Omental fat pad (tissue), 4 donors: ENCODE data around the gene ZBTB17. TPM values are rescaled to one million over a fixed set of nuclear protein-coding genes. Genes with fewer than 3 reads are reported as not detected.
"Not testable (repeated sequence)": the region's sequence is repeated elsewhere in the genome, so short reads cannot be mapped to it uniquely, and the experiment has no call there.

Experiments
- ATAC-seq: fragments of 150-250 bp; one replicate; pipeline ENCODE4 v1.9.1; 2016; ENCODE audit warnings: mild to moderate bottlenecking, moderate library complexity; ENCODE audit not compliant: low FRiP score
- DNase-seq: peaks from one replicate; pipeline ENCODE4 v3.0.0-alpha.2; 2019; ENCODE audit warnings: low spot score
- total RNA-seq, 4 donors: library from RNA; depleted of rRNA; stranded (reverse); fragments of >200 nt; gene quantifications; one replicate each; pipeline ENCODE4 v1.1.0, GENCODE V29; 2016
- TF ChIP-seq, protein P1 (sequence below), 3 donors: fragments of 450-650 bp; IDR thresholded peaks; one replicate each; pipeline ENCODE4 v1.5.1; 2016 to 2017; ENCODE audit warnings: antibody characterized with exemption in 3 of 3, mild to moderate bottlenecking in 3 of 3, moderate library complexity in 2 of 3

The ZBTB17 gene
- total RNA-seq, 4 donors from 2014 or later: 20.7 to 53.6 (median 27.8) TPM

DNA sequence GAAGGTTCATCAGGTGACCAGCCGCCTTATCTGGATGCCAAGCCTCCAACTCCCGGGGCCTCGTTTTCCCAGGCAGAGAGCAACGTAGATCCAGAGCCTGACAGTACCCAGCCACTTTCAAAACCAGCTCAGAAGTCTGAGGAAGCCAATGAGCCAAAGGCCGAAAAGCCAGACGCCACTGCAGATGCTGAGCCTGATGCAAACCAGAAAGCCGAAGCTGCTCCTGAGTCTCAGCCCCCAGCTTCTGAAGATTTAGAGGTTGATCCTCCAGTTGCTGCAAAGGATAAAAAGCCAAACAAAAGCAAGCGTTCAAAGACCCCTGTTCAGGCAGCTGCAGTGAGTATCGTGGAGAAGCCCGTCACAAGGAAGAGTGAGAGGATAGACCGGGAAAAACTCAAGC is 44.5 kb downstream of the ZBTB17 start:
- TF ChIP-seq, protein P1, sequence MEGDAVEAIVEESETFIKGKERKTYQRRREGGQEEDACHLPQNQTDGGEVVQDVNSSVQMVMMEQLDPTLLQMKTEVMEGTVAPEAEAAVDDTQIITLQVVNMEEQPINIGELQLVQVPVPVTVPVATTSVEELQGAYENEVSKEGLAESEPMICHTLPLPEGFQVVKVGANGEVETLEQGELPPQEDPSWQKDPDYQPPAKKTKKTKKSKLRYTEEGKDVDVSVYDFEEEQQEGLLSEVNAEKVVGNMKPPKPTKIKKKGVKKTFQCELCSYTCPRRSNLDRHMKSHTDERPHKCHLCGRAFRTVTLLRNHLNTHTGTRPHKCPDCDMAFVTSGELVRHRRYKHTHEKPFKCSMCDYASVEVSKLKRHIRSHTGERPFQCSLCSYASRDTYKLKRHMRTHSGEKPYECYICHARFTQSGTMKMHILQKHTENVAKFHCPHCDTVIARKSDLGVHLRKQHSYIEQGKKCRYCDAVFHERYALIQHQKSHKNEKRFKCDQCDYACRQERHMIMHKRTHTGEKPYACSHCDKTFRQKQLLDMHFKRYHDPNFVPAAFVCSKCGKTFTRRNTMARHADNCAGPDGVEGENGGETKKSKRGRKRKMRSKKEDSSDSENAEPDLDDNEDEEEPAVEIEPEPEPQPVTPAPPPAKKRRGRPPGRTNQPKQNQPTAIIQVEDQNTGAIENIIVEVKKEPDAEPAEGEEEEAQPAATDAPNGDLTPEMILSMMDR (IDR thresholded peaks at IDR 0.05): no peak
- DNase-seq (no peak), ATAC-seq (no peak)

DNA sequence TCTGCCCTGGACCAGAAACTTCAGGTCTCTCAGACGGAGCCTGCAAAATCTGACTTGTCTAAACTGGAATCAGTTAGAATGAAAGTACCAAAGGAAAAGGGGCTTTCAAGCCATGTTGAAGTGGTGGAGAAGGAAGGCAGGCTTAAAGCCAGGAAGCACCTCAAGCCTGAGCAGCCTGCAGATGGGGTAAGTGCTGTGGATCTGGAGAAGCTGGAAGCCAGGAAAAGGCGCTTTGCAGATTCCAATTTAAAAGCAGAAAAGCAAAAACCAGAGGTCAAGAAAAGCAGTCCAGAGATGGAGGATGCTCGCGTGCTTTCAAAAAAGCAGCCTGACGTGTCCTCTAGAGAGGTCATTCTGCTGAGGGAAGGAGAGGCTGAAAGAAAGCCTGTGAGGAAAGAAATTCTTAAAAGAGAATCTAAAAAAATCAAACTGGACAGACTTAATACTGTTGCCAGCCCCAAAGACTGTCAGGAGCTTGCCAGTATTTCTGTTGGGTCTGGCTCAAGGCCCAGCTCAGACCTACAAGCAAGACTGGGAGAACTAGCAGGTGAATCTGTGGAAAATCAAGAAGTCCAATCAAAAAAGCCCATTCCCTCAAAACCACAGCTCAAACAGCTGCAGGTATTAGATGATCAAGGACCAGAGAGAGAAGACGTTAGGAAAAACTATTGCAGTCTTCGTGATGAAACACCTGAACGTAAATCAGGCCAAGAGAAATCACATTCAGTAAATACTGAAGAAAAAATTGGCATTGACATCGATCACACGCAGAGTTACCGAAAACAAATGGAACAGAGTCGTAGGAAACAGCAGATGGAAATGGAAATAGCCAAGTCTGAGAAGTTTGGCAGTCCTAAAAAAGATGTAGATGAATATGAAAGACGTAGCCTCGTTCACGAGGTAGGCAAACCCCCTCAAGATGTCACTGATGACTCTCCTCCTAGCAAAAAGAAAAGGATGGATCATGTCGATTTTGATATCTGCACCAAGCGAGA is 46.6 kb downstream of the ZBTB17 start:
- no peak for ATAC-seq
- no peak for DNase-seq
- TF ChIP-seq, protein P1 (IDR thresholded peaks at IDR 0.05): no peak

DNA sequence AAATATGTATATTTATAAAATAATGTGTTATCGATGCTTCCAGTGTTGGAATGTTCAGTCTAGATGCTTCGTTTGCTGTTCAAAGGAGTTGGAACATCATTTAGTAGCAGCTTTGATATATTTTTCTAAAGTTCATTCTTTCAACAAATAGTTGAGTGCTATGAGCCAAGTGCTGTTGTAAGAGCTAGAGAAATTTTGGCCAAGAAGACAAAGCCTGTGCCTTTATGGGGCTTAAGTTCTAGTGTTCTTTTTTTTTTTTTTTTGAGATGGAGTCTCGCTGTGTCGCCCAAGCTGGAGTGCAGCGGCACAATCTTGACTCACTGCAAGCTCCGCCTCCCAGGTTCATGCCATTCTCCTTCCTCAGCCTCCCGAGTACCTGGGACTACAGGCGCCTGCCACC is 49.5 kb downstream of the ZBTB17 start:
- not testable (repeated sequence) for DNase-seq, ATAC-seq

DNA sequence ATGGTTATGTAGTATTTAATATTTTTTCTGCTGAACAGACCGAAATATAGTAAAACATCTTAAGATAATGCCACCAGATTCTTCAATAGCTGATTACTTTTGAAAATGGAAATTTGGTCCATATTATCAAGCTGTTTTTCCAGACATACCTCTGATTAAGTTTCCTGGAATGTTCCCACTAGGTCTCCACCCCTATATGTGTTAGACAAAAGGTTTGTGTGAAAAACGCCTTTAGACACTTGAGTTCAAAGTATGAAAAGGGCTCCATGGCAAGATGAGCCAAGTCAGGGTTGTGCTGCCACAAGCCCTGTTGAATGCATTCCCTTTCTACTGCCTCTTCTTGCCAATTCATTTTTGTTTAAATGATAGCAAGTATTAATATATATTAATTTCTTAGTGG is 52.7 kb downstream of the ZBTB17 start:
- DNase-seq (no peak), ATAC-seq (peak; percentile 32)
- TF ChIP-seq, protein P1 (IDR thresholded peaks at IDR 0.05): no peak

DNA sequence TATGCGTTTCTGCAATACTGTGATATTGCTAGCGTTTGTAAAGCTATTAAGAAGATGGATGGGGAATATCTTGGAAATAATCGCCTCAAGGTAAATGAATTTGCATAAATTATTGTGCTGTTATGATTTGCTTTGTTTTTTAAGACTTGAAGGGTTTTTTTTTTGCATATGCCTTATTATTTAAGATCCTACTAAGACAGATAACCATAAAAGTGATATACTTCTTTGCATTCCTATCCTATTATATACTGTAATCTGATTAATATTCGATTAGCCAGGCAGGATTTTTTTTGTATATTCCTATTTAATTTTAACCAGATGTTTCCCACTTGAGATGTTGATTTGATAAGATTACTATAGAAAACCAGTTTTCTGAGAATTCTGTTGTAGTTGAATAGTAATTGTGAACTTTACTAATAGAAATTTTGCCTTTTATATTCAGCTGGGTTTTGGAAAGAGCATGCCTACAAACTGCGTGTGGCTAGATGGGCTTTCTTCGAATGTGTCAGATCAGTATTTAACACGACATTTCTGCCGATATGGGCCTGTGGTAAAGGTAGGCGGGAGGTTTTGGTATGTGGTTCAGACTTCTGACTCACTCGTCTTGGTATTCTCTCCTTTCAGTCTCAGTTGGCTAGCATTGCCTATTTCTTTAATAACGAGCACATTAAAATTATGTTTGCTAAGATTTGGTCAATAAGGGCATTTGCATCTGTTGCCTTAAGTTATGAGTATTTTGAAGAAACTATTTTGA is 56.8 kb downstream of the ZBTB17 start:
- DNase-seq (no peak), ATAC-seq (no peak)
- TF ChIP-seq, protein P1 (IDR thresholded peaks at IDR 0.05): no peak

DNA sequence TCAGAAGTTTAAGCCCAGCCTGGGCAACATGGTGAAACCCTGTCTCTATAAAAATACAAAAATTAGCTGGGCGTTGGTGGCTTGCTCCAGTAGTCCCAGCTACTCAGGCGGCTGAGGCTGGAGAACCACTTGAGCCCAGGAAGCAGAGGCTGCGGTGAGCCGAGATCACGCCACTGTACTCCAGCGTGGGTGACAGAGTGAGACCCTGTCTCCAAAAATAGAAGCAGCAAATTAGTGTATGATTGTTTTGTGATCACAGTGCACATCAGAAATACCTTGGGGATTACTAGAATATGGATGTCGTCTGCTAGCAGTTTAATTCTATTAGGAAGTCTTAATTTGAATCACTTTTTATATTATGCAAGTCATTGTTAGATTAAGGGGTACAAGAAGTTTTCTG is 59.0 kb downstream of the ZBTB17 start:
- TF ChIP-seq, protein P1 (IDR thresholded peaks at IDR 0.05): no peak
- DNase-seq (no peak), ATAC-seq (no peak)

DNA sequence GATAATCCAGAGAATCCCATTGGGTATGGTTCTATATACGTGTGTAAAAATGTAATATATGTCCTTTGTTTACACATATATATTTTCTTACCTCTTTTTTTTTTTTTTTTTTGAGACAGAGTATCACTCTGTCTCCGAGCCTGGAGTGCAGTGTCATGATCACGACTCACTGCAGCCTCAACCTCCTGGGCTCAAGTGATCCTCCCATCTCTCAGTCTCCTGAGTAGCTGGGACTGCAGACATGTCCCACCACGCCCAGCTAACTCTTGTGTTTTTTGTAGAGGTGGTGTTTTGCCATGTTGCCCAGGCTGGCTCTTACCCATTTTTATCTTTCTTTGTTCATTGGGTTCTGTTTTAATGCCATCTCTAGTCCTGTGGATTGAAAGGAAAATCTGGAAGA is 59.5 kb downstream of the ZBTB17 start:
- no peak for DNase-seq
- TF ChIP-seq, protein P1 (IDR thresholded peaks at IDR 0.05): no peak
- ATAC-seq: no peak
